Gastroesophageal sphincter (tissue), 3 donors: ENCODE results near the gene ZBTB40.

Source experiments
- CTCF ChIP-seq, 4 experiments: fragments of 200-600 bp in 2 of 4; fragments of 450-650 bp in 2 of 4; sonication (generic) in 1 of 4; IDR thresholded peaks; one replicate each; pipeline ENCODE4 v1.5.1; 2017 to 2019; ENCODE audit warnings: antibody characterized with exemption in 4 of 4, mild to moderate bottlenecking in 2 of 4, moderate library complexity in 2 of 4
- EP300 ChIP-seq: sonication (generic); formaldehyde crosslinking; IDR thresholded peaks from one replicate; pipeline ENCODE4 v1.6.1; 2017; ENCODE audit warnings: antibody characterized with exemption, mild to moderate bottlenecking
- POLR2A ChIP-seq, 2 donors: fragments of 450-650 bp; IDR thresholded peaks; one replicate each; pipeline ENCODE4 v1.6.1; 2017; ENCODE audit warnings: antibody characterized with exemption in 2 of 2, mild to moderate bottlenecking in 2 of 2, moderate library complexity in 1 of 2
- POLR2AphosphoS5 ChIP-seq: sonication (generic); formaldehyde crosslinking; IDR thresholded peaks from one replicate; pipeline ENCODE4 v1.6.1; 2017; ENCODE audit warnings: antibody characterized with exemption

- TF ChIP-seq CTCF (IDR thresholded peaks at IDR 0.05) (no peak), POLR2AphosphoS5 (no peak), POLR2A (IDR thresholded peaks at IDR 0.05) (no peak), EP300 (no peak)
These were observed 69.2 kb downstream of the ZBTB40 start for GRCh38 chr1:22520871-22521270.
